H1 (cell line): Measurements from ENCODE around the gene SMIM33. TPM values are rescaled to one million over a fixed set of nuclear protein-coding genes. Genes with fewer than 3 reads are reported as not detected.

Experiments
- CTCF ChIA-PET: fragments of 300-600 bp; sonication (Branson Sonifier 250); formaldehyde crosslinking; loops from one replicate; lab custom pipeline; 2021; ENCODE audit not compliant: partially characterized antibody; lab: Charles Lee
- POLR2A ChIA-PET: fragments of 300-600 bp; sonication (Branson Sonifier 250); formaldehyde crosslinking; loops from one replicate; lab custom pipeline; 2021; ENCODE audit warnings: inconsistent platforms; ENCODE audit not compliant: partially characterized antibody; lab: Charles Lee
- DNase-seq, 2 experiments: peaks; one replicate each; pipeline versions ENCODE4 v3.0.0 to v3.0.0-alpha.2; 2010 to 2022; ENCODE audit warnings: low spot score in 2 of 2, low read depth in 1 of 2, mixed read lengths in 1 of 2
- FAIRE-seq: peaks from 2 replicates; lab custom pipeline; 2011; peaks lifted over from hg19 to GRCh38; lab: Jason Lieb, UNC
- H2AFZ ChIP-seq: 2 replicates; pipeline ENCODE4 v1.8.1; 2012; ENCODE audit warnings: low read length, inconsistent platforms
- H2AK5ac ChIP-seq: 2 replicates; pipeline ENCODE4 v1.6.1; 2013; ENCODE audit warnings: low read depth, low read length
- H2BK120ac ChIP-seq: replicated peaks from 2 replicates; pipeline ENCODE3; 2013; ENCODE audit warnings: low read depth, low read length, inconsistent platforms
- H2BK12ac ChIP-seq: 2 replicates; pipeline ENCODE4 v1.6.1; 2013; ENCODE audit warnings: low read depth, low read length
- H2BK15ac ChIP-seq: 2 replicates; pipeline ENCODE4 v1.6.1; 2013; ENCODE audit warnings: low read length
- H2BK20ac ChIP-seq: 2 replicates; pipeline ENCODE4 v1.6.1; 2013; ENCODE audit warnings: low read length
- H2BK5ac ChIP-seq: 2 replicates; pipeline ENCODE4 v1.6.1; 2013; ENCODE audit warnings: low read depth, low read length
- H3K14ac ChIP-seq: 2 replicates; pipeline ENCODE4 v1.6.1; 2013; ENCODE audit warnings: inconsistent platforms; ENCODE audit not compliant: insufficient read length
- H3K18ac ChIP-seq: 2 replicates; pipeline ENCODE4 v1.6.1; 2013; ENCODE audit warnings: low read length; ENCODE audit errors: extremely low read depth
- H3K23ac ChIP-seq: 2 replicates; pipeline ENCODE4 v1.6.1; 2013; ENCODE audit warnings: inconsistent platforms; ENCODE audit not compliant: insufficient read length
- H3K23me2 ChIP-seq: 2 replicates; pipeline ENCODE4 v1.6.1; 2013; ENCODE audit warnings: low read depth, low read length
- H3K27ac ChIP-seq: 2 replicates; pipeline ENCODE4 v1.6.1; 2011; ENCODE audit warnings: low read depth, low read length, inconsistent platforms
- H3K27me3 ChIP-seq, 4 experiments: replicated peaks in 1 of 4; 1 replicate in 1 of 4; 2 replicates in 3 of 4; pipeline versions ENCODE4 v1.6.1 to v1.8.1; 2011 to 2013; ENCODE audit warnings: low read length in 3 of 4, mild to moderate bottlenecking in 3 of 4, inconsistent platforms in 2 of 4, mixed read lengths in 2 of 4, moderate library complexity in 1 of 4; ENCODE audit not compliant: control insufficient read depth in 3 of 4, insufficient read depth in 3 of 4; ENCODE audit errors: extremely low read depth in 1 of 4
- H3K36me3 ChIP-seq, 4 experiments: 2 replicates each; pipeline versions ENCODE4 v1.6.1 to v1.8.1; 2011 to 2013; ENCODE audit warnings: mild to moderate bottlenecking in 4 of 4, low read length in 3 of 4, moderate library complexity in 2 of 4, control low read depth in 1 of 4, inconsistent platforms in 1 of 4; ENCODE audit not compliant: insufficient read depth in 4 of 4, control insufficient read depth in 2 of 4
- H3K4ac ChIP-seq: replicated peaks from 2 replicates; pipeline ENCODE3; 2013; ENCODE audit warnings: low read length, low read depth, mixed read lengths, inconsistent platforms; ENCODE audit not compliant: insufficient read length
- H3K4me1 ChIP-seq, 4 experiments: replicated peaks in 1 of 4; 1 replicate in 1 of 4; 2 replicates in 3 of 4; pipeline versions ENCODE4 v1.6.1 to v1.8.1; 2011 to 2013; ENCODE audit warnings: low read length in 3 of 4, inconsistent platforms in 2 of 4, mixed read lengths in 1 of 4; ENCODE audit not compliant: insufficient read depth in 4 of 4, control insufficient read depth in 3 of 4
- H3K4me2 ChIP-seq, 2 experiments: 2 replicates each; pipeline versions ENCODE4 v1.6.1 to v1.8.1; 2011 to 2013; ENCODE audit warnings: low read depth in 2 of 2, low read length in 2 of 2, control low read depth in 1 of 2, inconsistent platforms in 1 of 2, mild to moderate bottlenecking in 1 of 2; ENCODE audit not compliant: insufficient read depth in 1 of 2
- H3K4me3 ChIP-seq, 4 experiments: fragments of 200-600, 300-600 bp in 1 of 4; sonication (generic), shearing (Covaris generic), sonication (Bioruptor Twin) in 1 of 4; 2 replicates each; pipeline versions ENCODE4 v1.5.1 to v1.8.1; 2011 to 2016; ENCODE audit warnings: low read length in 4 of 4, low read depth in 3 of 4, control low read depth in 2 of 4, inconsistent platforms in 2 of 4, mild to moderate bottlenecking in 2 of 4, mixed read lengths in 1 of 4, moderate library complexity in 1 of 4; ENCODE audit not compliant: insufficient read depth in 2 of 4; ENCODE audit errors: extremely low read depth in 1 of 4
- H3K56ac ChIP-seq: replicated peaks from 2 replicates; pipeline ENCODE3; 2013; ENCODE audit warnings: low read depth, mild to moderate bottlenecking, mixed read lengths, low read length, inconsistent platforms; ENCODE audit not compliant: insufficient read length
- H3K79me1 ChIP-seq: 2 replicates; pipeline ENCODE4 v1.6.1; 2013; ENCODE audit warnings: low read depth, low read length, control low read depth
- H3K79me2 ChIP-seq, 2 experiments: 2 replicates each; pipeline versions ENCODE4 v1.6.1 to v1.8.1; 2012 to 2013; ENCODE audit warnings: low read length in 2 of 2, mild to moderate bottlenecking in 2 of 2, inconsistent platforms in 1 of 2; ENCODE audit not compliant: insufficient read depth in 2 of 2, control insufficient read depth in 1 of 2
- H3K9ac ChIP-seq, 4 experiments: replicated peaks in 1 of 4; 1 replicate in 1 of 4; 2 replicates in 3 of 4; pipeline versions ENCODE4 v1.6.1 to v1.8.1; 2011 to 2013; ENCODE audit warnings: low read depth in 3 of 4, low read length in 3 of 4, control low read depth in 2 of 4, mild to moderate bottlenecking in 2 of 4, moderate library complexity in 2 of 4, inconsistent platforms in 1 of 4; ENCODE audit errors: extremely low read depth in 1 of 4
- H3K9me3 ChIP-seq, 2 experiments: 2 replicates each; pipeline versions ENCODE4 v1.6.1 to v1.8.1; 2012 to 2013; ENCODE audit warnings: mild to moderate bottlenecking in 2 of 2, moderate library complexity in 2 of 2, control low read depth in 1 of 2, inconsistent platforms in 1 of 2, low read depth in 1 of 2, low read length in 1 of 2, mixed read lengths in 1 of 2; ENCODE audit not compliant: insufficient read depth in 2 of 2
- H4K20me1 ChIP-seq, 2 experiments: replicated peaks in 1 of 2; 2 replicates each; pipeline versions ENCODE3 to v1.8.1; 2011 to 2013; ENCODE audit warnings: inconsistent platforms in 2 of 2, low read length in 2 of 2, mild to moderate bottlenecking in 1 of 2; ENCODE audit not compliant: insufficient read depth in 2 of 2, control insufficient read depth in 1 of 2
- H4K5ac ChIP-seq: 2 replicates; pipeline ENCODE4 v1.6.1; 2013; ENCODE audit warnings: low read length, low read depth, mixed read lengths, inconsistent platforms; ENCODE audit not compliant: insufficient read length
- H4K8ac ChIP-seq: 2 replicates; pipeline ENCODE4 v1.8.0; 2013; ENCODE audit warnings: mild to moderate bottlenecking, moderate library complexity, low read length, inconsistent platforms; ENCODE audit not compliant: insufficient read depth; ENCODE audit errors: extremely low read depth
- H4K91ac ChIP-seq: replicated peaks from 2 replicates; pipeline ENCODE3; 2013; ENCODE audit warnings: low read length, mixed read lengths, inconsistent platforms; ENCODE audit not compliant: insufficient read length
- ATF2 ChIP-seq: IDR thresholded peaks from 2 replicates; pipeline ENCODE4 v1.6.1; 2012; ENCODE audit warnings: low read length, inconsistent platforms
- BACH1 ChIP-seq: IDR thresholded peaks from 2 replicates; pipeline ENCODE4 v1.6.1; 2012; ENCODE audit warnings: low read length, improper control_type of control experiment
- CHD2 ChIP-seq: IDR thresholded peaks from 2 replicates; pipeline ENCODE4 v1.6.1; 2012; ENCODE audit warnings: low read length, improper control_type of control experiment
- EZH2 ChIP-seq: fragments of 200-600 bp; sonication (generic); IDR thresholded peaks from 2 replicates; pipeline ENCODE4 v1.7.1; 2012; ENCODE audit warnings: low read depth, mild to moderate bottlenecking, moderate library complexity, low read length, inconsistent platforms; ENCODE audit not compliant: severe bottlenecking
- FOSL1 ChIP-seq: IDR thresholded peaks from 2 replicates; pipeline ENCODE4 v1.6.1; 2011; ENCODE audit warnings: mild to moderate bottlenecking, low read depth, low read length, moderate library complexity; ENCODE audit not compliant: insufficient read depth
- GABPA ChIP-seq: IDR thresholded peaks from 2 replicates; pipeline ENCODE4 v1.6.1; 2011; ENCODE audit warnings: mild to moderate bottlenecking, low read length, moderate library complexity, borderline replicate concordance; ENCODE audit not compliant: insufficient read depth
- GTF2F1 ChIP-seq: IDR thresholded peaks from 2 replicates; pipeline ENCODE4 v1.6.1; 2012; ENCODE audit warnings: low read depth, low read length, improper control_type of control experiment, borderline replicate concordance
- MAFK ChIP-seq: IDR thresholded peaks from 2 replicates; pipeline ENCODE4 v1.6.1; 2012; ENCODE audit warnings: low read depth, mild to moderate bottlenecking, improper control_type of control experiment, low read length
- NRF1 ChIP-seq: IDR thresholded peaks from 2 replicates; pipeline ENCODE4 v1.6.1; 2011; ENCODE audit warnings: mild to moderate bottlenecking, low read depth, low read length, improper control_type of control experiment
- SP1 ChIP-seq: IDR thresholded peaks from 2 replicates; pipeline ENCODE4 v1.6.1; 2011; ENCODE audit warnings: low read depth, low read length
- USF2 ChIP-seq: IDR thresholded peaks from 2 replicates; pipeline ENCODE4 v1.6.1; 2011; ENCODE audit warnings: low read length, improper control_type of control experiment
- WGBS, 2 experiments: shearing (Covaris generic) in 1 of 2; methylation state at CpG; one replicate each; pipeline versions ENCODE4 v1.1.6 to v1.1.7; 2013 to 2015; ENCODE audit warnings: low lambda C conversion rate in 2 of 2, mixed read lengths in 2 of 2, inconsistent platforms in 1 of 2, low coverage in 1 of 2, missing lambda C conversion rate in 1 of 2; ENCODE audit not compliant: insufficient replicate concordance in 2 of 2, insufficient coverage in 1 of 2, insufficient read length in 1 of 2; ENCODE audit errors: extremely low coverage in 1 of 2, missing lambda C conversion rate in 1 of 2; 5-methylcytosine and 5-hydroxymethylcytosine counted together
- polyA plus RNA-seq, 7 experiments: library from polyadenylated mRNA; depleted of rRNA in 3 of 7; stranded (reverse) in 5 of 7; unstranded in 2 of 7; fragments of >200 nt in 5 of 7; fragments of 200-250 nt in 2 of 7; gene quantifications; 1 replicate in 5 of 7; 2 replicates in 1 of 7; 4 replicates in 1 of 7; pipeline versions ENCODE4 v1.2.1 to v1.2.3, GENCODE V29; 2011 to 2013; ENCODE audit warnings: missing spikeins in 2 of 7, mixed read lengths in 2 of 7
- total RNA-seq: library from RNA; stranded (reverse); fragmentation: NEBNext Ultra II Directional; extraction: Animal tissue kit (Norgen Biotek cat#: 25700); gene quantifications from 2 replicates; pipeline ENCODE4 v1.2.1, GENCODE V29; 2021

SMIM33 gene
- total and polyA plus RNA-seq, 2 of the 8 experiments (the other 6 are each of a cell fraction or from before 2014, with no cell fraction given): not detected

GRCh38 chr5:139460455-139460854 is 10.3 kb upstream of the SMIM33 start:
- FAIRE-seq: no peak
- POLR2A ChIA-PET: no interaction called here
- TF ChIP-seq GABPA (no peak), EZH2 (no peak), BACH1 (no peak), MAFK (no peak), ATF2 (no peak), FOSL1 (no peak), NRF1 (no peak), USF2 (no peak), SP1 (no peak), GTF2F1 (no peak), CHD2 (no peak)

More at GRCh38 chr5:139460455-139460854, 10.3 kb upstream of the SMIM33 start:
- H3K9ac ChIP-seq: no peak overlapping the region
- no peak overlapping the region for H3K27ac ChIP-seq
- H2AK5ac ChIP-seq: no peak overlapping the region
- no peaks in the 10 kb centered on the region for H3K79me1 ChIP-seq
- no peaks in the 10 kb centered on the region for H3K9me3 ChIP-seq
- no peaks in the 10 kb centered on the region for H3K36me3 ChIP-seq
- H2BK120ac ChIP-seq: no peak overlapping the region
- no peak overlapping the region for H4K91ac ChIP-seq
- CTCF ChIA-PET: interaction anchor here (1.1 to 3.0 kb wide), 2 partner anchors 54 to 59 kb away, joined by 4 to 12 read pairs; no protein-coding TSS in a partner anchor
- no peak overlapping the region for H3K4me3 ChIP-seq
- no peaks in the 10 kb centered on the region for H3K79me2 ChIP-seq
- H3K23ac ChIP-seq: no peak overlapping the region
- no peak overlapping the region for H3K4ac ChIP-seq
- no peak overlapping the region for H3K14ac ChIP-seq
- WGBS, 2 experiments: 75% methylated on average over 1 of the region's 1 CpG; no CpG with 5 or more reads in 1 of the 2 experiments
- H2AFZ ChIP-seq: no peak overlapping the region
- no peak overlapping the region for H3K18ac ChIP-seq
- H3K4me2 ChIP-seq: no peak overlapping the region
- no peak overlapping the region for H4K5ac ChIP-seq
- H4K8ac ChIP-seq: no peak overlapping the region
- no peaks in the 10 kb centered on the region for H3K23me2 ChIP-seq
- no peak for DNase-seq
- no peak overlapping the region for H2BK20ac ChIP-seq
- no peak overlapping the region for H2BK12ac ChIP-seq
- H3K4me1 ChIP-seq: peaks cover 5 to 15% (median 12%) of the 10 kb centered on the region in 4 experiments; a peak in 6 of 7 replicates
- H2BK5ac ChIP-seq: no peak overlapping the region
- H4K20me1 ChIP-seq: no peaks in the 10 kb centered on the region
- no peak overlapping the region for H3K56ac ChIP-seq
- H3K27me3 ChIP-seq: no peaks in the 10 kb centered on the region
- no peak overlapping the region for H2BK15ac ChIP-seq
